HG03342 (cell line): ENCODE data around the gene ADSS2.
A peak's percentile ranks its signal among the peaks of the same experiment; 100 is the strongest.

Experiments used
- ATAC-seq: cut with Tn5 transposase; IDR thresholded peaks from one replicate; pipeline ENCODE4 v1.9.1; 2021; ENCODE audit warnings: mild to moderate bottlenecking, moderate library complexity; ENCODE audit not compliant: unreplicated experiment

ADSS2 gene

GRCh38 chr1:244447024-244447423, 4.7 kb downstream of the ADSS2 start:
- no peak for ATAC-seq

DNA sequence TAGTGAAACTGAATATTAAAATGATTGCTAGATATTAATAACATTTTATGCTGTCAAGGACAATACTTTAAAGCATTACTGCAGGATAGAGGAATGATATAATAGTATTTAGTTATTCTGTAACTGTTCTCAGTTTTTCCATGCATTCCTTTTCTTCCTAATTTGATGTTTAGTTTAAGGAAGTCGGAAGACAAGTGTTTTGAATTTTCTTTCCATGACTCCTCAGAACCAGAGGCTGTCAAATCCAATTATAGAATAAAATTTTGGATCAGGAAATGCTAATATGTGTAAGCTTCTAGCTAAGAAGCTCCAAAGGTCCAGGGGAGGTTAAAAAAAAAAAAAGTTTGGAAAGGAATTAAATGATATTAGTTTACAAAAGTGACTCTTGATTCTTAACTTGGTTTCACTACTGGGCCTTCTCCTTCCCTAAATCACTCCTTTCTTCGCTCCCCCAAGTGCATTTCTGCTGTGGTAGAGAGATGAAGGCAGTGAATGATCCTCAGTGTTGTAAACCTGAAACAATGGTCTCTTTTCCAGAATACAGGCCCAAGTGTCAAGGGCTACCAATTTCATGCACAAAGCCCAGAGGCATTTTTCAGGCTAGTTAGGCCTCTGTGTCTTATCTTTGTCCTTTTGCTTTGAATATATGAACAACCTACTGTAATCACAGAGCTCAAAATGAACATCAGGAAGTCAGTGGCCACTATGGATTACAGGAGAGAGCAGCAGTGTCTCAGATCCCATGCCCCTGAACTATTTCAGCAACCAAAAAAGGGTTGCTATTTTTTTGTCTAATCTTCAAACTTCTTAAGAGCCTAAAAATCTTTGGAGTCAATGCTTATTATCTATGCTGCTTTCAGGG, 6.2 kb downstream of the ADSS2 start:
- ATAC-seq: no peak

- ATAC-seq: no peak
Observed at GRCh38 chr1:244444854-244445253, 6.9 kb downstream of the ADSS2 start.

DNA sequence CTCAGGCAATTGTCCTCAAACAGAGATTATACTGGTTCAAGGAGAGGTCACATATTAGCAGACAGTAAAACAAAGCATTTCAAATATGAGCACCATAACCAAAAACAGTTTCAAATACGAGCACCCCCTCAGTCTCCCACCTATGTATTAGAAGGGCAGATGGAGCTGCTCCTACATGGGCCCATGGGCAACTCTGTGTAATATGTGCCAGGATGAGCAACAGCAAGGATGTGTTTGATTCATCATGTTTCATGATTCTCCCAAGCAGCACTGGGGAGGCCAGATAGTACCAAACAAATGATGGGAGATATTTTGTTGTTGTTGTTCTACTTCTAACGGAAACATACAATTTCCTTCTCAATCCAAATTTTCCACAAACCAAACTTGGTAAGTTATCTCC, 8.9 kb downstream of the ADSS2 start:
- no peak for ATAC-seq

DNA sequence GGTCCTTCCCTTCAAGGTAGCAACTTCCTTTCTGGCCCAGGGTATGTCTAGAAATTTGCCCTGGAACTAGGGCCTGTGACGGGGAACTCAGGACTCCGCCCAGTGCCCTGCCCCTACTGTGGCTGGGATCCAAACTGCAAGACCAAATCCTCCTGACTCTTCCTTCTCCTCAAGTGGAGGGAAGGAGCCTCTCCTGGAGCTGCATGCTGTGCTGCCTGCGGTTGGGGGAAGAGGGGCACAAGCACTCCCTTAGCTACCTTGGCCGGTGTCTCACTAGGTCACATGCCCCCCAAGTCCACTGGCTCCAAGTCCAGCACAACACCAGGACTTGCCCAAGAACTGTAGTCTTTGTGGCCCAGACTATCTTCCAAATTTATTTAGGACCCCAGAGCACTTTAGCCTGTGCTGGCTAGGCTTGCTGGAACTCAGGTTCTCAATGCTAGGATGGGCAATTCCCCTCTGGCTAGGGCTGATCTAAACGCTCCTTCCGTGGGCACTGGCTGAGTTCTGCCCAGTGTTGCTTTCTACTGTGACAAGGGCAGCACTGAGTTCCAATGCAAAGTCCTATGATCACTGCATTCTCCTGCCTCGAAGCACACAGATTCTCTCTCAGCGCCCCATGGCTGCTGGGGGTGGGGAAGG, 12.2 kb downstream of the ADSS2 start:
- ATAC-seq: no peak

GRCh38 chr1:244437086-244437468, 14.6 kb downstream of the ADSS2 start:
- ATAC-seq: no peak

GRCh38 chr1:244436336-244437085, 15.2 kb downstream of the ADSS2 start:
- ATAC-seq: no peak

DNA sequence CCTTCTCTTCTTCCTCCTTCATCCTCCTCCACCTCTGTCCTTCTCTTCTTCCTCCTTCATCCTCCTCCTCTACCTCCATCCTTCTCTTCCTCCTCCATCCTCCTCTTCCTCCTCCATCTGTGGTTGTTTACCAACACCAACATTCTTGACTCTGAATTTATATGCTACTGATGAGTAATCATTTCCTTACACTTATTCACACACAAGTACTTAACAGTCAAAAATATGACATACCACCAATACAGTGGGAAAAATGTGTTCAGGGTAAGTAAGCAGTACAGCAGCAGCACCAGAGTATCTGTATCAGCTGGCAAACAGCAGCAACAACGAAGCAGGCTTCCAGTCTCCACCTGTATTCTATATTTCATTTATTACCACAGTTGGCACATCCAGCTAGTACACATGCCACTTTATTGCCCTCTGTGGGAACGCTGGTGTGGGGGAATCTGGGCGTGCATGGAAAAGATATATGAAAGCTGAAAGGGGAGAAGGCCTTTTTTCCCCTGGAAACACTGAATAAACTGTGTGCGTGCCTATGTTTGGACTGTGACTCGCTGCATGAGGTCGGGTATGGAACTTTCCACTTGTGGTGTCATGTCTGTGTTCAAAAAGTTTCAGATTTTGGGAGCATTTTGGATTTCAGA, 16.0 kb downstream of the ADSS2 start:
- ATAC-seq: no peak

DNA sequence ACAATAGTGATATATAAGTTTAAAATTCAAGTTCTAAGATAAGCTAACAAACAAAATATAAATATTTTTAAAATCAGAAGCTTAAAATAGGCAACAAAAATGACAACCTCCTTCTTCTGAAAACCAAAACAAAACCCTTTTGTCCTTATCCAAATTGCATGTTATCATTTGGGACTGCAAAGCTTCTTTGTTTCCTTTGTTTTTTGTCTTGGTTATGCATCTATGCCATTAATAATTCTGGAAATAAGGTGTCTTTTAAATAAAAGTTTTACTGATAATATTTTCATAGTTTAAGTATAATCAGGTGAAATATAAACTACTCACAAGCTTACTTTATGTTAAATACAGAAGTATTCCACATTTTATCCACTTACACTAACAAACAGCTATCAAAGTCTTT, 20.5 kb downstream of the ADSS2 start:
- no peak for ATAC-seq

- no peak for ATAC-seq
Observed at GRCh38 chr1:244429818-244430217, 21.9 kb downstream of the ADSS2 start.

DNA sequence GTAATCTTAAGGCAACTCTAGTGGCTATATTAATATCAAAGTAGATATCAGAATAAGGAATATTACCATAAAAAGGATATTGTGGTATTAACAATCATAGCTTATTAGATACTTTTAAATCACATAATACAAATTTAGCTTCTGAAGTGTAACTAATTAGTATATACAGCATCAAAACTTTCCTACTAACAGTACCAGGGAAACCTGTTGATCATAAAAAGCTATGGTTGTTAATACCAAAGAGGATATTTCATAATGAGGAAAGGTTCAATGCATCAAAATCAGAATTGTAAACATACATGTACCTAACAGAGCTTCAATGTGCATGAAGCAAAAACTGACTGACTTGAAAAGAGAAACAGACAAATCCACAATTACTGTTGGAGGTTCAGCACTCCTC, 24.1 kb downstream of the ADSS2 start:
- ATAC-seq: no peak

- ATAC-seq: no peak
Observed at GRCh38 chr1:244424649-244425334, 26.9 kb downstream of the ADSS2 start.

DNA sequence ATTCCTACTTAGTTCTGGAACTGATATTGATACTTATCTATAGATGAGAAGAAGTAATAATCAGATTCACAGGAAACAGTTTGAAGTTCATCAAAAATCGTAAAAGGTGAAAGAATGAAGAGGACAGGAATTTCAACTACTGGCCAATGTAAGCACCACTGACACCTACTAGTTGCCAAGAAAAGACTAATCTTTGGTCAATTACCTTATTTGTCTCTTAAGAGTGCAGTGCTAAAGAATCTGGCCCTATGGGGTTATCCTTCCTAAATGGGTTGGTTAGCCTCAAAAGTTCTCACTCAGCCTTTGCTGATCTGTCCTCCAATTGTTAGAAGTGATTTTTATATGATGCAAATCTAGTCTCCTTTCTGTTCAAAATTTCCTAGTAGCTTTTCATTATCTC, 29.5 kb downstream of the ADSS2 start:
- no peak for ATAC-seq

GRCh38 chr1:244419024-244419423, 32.7 kb downstream of the ADSS2 start:
- ATAC-seq: no peak

DNA sequence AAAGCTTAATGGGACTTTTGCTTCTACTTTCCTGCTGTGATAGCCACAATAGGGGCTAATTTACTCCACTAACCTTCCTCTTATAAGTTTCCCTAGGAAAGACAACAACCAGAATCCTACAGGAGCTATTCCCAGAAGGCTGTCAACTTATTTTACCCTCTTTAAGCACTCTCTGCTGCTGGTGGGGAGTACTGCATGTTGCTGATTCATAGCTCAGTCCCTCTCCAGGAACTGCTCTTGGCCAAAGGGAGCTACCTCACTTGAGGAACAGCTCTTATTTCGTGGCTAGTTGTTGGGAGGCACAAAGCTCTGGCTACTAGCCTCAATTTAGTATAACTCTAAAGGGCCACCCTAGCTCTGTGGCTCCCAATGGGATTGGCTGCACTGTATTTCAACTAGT, 37.2 kb downstream of the ADSS2 start:
- no peak for ATAC-seq

DNA sequence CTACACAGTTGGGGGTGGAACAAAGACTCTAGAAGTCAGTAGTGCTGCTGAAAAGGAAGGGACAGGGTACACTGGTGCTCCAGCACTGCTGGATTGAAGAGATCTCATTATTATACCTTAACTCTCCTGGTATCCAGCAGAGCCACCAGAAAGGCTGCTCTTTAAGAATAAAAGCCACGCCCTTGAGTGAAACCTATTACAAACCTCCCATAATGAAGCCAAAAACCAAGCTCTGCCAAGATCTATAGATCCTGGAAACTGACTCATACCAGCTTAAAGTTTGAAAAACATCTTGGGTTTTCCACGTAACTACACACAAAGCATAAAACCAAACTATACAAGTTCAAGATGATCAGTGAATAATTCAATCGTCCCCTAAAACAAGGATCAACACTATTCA, 38.0 kb downstream of the ADSS2 start:
- ATAC-seq: no peak

DNA sequence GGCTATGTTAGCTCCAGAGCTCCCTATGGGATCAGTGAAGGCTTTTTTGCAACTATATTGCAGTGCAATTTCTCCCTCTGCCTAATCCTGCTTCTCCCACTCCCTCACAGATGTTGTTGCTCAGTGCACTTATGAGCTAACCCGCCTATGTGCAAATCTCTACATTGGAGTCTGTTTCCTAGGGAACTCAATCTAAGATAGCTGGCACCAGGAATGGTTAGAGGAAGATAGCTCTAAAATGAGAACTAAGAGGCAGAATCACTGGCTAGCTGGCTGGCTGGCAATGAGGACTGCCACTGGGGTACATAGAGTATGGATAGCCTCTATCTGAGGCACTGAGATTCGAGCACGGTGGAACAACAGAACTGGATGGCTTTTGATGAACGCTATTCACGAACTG, 39.5 kb downstream of the ADSS2 start:
- ATAC-seq: no peak

GRCh38 chr1:244409701-244410100, 42.0 kb downstream of the ADSS2 start:
- ATAC-seq: peak; percentile 86

DNA sequence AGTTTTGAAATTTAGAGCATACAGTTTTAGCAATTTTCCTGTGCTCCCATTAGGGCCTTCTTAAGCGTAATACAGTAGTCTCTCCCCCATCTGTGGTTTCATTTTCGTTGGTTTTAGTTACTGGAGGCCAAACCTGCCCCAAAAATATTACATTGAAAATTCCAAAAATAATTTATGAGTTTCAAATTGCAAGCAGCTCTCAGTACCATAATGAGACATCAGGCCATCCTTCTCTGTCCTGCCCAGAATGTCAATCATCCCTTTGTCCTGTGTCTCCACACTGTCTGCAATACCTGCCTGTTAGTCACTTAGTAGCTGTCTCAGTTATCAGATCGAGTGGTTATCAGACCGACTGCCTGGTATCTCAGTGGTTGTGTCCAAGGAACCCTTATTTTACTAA, 45.4 kb downstream of the ADSS2 start:
- peak; percentile 76 for ATAC-seq

DNA sequence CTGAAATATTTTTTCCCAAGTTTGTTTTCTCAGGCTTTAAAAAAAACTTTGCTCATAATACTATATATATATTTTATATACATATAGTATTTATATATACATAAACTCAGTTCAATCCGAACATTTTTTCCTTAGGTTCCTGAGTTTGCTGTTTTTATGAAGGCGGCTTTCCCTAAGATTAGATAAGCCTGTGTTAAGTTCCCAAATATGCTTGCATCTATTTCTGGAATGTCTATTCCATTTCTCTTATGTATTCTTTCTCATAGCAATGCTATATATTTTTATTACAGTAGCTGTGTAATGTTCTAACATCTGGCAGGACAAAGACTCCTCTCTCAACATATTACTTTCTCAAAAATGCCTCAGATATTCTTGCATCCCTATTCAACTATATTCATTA, 45.9 kb downstream of the ADSS2 start:
- no peak for ATAC-seq

- ATAC-seq: no peak
Observed at GRCh38 chr1:244403431-244403830, 48.3 kb downstream of the ADSS2 start.
